ENCODE data around the gene IPCEF1. TPM values are rescaled to one million over a fixed set of nuclear protein-coding genes. Genes with fewer than 3 reads are reported as not detected.

Gene IPCEF1
- total RNA-seq, 1 donor from 2014 or later, result 2.0 TPM

GRCh38 chr6:154122195-154122925 lies 234.2 kb downstream of the IPCEF1 start:
- no peak overlapping the region for H3K27ac ChIP-seq
- H3K36me3 ChIP-seq, result no peaks in the 10 kb centered on the region
- H3K9me3 ChIP-seq, result no peaks in the 10 kb centered on the region
- no peaks in the 10 kb centered on the region for H3K27me3 ChIP-seq
- DNase-seq (ENCODE audit: extremely low spot score in 2 of 2), result no peak
- TF ChIP-seq POLR2AphosphoS5 (IDR thresholded peaks at IDR 0.05; ENCODE audit: insufficient read depth in 1 of 2, low read depth in 1 of 2), result no peak
- no peak for TF ChIP-seq POLR2A (IDR thresholded peaks at IDR 0.05)
- TF ChIP-seq, protein P1, sequence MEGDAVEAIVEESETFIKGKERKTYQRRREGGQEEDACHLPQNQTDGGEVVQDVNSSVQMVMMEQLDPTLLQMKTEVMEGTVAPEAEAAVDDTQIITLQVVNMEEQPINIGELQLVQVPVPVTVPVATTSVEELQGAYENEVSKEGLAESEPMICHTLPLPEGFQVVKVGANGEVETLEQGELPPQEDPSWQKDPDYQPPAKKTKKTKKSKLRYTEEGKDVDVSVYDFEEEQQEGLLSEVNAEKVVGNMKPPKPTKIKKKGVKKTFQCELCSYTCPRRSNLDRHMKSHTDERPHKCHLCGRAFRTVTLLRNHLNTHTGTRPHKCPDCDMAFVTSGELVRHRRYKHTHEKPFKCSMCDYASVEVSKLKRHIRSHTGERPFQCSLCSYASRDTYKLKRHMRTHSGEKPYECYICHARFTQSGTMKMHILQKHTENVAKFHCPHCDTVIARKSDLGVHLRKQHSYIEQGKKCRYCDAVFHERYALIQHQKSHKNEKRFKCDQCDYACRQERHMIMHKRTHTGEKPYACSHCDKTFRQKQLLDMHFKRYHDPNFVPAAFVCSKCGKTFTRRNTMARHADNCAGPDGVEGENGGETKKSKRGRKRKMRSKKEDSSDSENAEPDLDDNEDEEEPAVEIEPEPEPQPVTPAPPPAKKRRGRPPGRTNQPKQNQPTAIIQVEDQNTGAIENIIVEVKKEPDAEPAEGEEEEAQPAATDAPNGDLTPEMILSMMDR (IDR thresholded peaks at IDR 0.05), result no peak
- intact Hi-C loops (cut with DNase I), result no loop called here
- H3K4me3 ChIP-seq, result no peak overlapping the region
- no peaks in the 10 kb centered on the region for H3K4me1 ChIP-seq

GRCh38 chr6:154117485-154117884 lies 239.1 kb downstream of the IPCEF1 start:
- H3K4me1 ChIP-seq, result no peaks in the 10 kb centered on the region
- no peaks in the 10 kb centered on the region for H3K36me3 ChIP-seq
- TF ChIP-seq POLR2AphosphoS5 (IDR thresholded peaks at IDR 0.05; ENCODE audit: insufficient read depth in 1 of 2, low read depth in 1 of 2) (no peak), POLR2A (IDR thresholded peaks at IDR 0.05) (no peak)
- TF ChIP-seq, protein P1 (IDR thresholded peaks at IDR 0.05), result no peak
- intact Hi-C loops (cut with DNase I), result no loop called here
- DNase-seq (ENCODE audit: extremely low spot score in 2 of 2), result no peak
- no peaks in the 10 kb centered on the region for H3K27me3 ChIP-seq
- no peak overlapping the region for H3K4me3 ChIP-seq
- no peaks in the 10 kb centered on the region for H3K9me3 ChIP-seq
- H3K27ac ChIP-seq, result no peak overlapping the region

DNA sequence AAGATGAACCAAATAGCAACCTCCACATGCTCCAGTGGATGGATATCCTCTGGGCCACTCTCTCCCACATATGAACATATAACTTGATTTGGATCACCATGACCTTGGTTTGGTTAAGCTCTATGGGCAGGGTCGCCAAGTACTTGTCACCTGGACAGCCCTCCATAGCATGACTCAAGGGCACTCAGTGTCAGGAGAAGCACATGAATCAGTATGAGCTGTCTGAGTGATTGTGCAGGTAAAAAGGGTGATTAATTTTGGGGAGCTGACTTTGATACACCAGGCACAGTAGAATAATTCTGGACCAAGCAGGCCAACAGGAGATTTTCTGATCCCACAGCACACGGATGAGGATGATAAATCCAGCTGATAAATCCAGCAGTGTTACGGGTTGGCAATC lies 243.2 kb downstream of the IPCEF1 start:
- TF ChIP-seq, protein P1 (IDR thresholded peaks at IDR 0.05), result no peak
- TF ChIP-seq POLR2A (IDR thresholded peaks at IDR 0.05) (no peak), POLR2AphosphoS5 (IDR thresholded peaks at IDR 0.05; ENCODE audit: insufficient read depth in 1 of 2, low read depth in 1 of 2) (no peak)

GRCh38 chr6:154112181-154112809 lies 244.3 kb downstream of the IPCEF1 start:
- TF ChIP-seq, protein P1 (IDR thresholded peaks at IDR 0.05), result no peak
- TF ChIP-seq POLR2A (IDR thresholded peaks at IDR 0.05) (no peak), POLR2AphosphoS5 (IDR thresholded peaks at IDR 0.05; ENCODE audit: insufficient read depth in 1 of 2, low read depth in 1 of 2) (no peak)
- Histone ChIP-seq H3K27ac (no peak overlapping the region), H3K27me3 (no peaks in the 10 kb centered on the region), H3K4me1 (no peaks in the 10 kb centered on the region), H3K4me3 (no peak overlapping the region), H3K36me3 (no peaks in the 10 kb centered on the region), H3K9me3 (no peaks in the 10 kb centered on the region)
- intact Hi-C loops (cut with DNase I), result no loop called here
- DNase-seq (ENCODE audit: extremely low spot score in 2 of 2), result no peak

More for the DNA sequence above, 243.2 kb downstream of the IPCEF1 start:
- no peaks in the 10 kb centered on the region for H3K9me3 ChIP-seq
- intact Hi-C loops (cut with DNase I), result no loop called here
- H3K36me3 ChIP-seq, result no peaks in the 10 kb centered on the region
- DNase-seq (ENCODE audit: extremely low spot score in 2 of 2), result no peak
- no peaks in the 10 kb centered on the region for H3K27me3 ChIP-seq
- no peaks in the 10 kb centered on the region for H3K4me1 ChIP-seq
- H3K27ac ChIP-seq, result no peak overlapping the region
- no peak overlapping the region for H3K4me3 ChIP-seq

DNA sequence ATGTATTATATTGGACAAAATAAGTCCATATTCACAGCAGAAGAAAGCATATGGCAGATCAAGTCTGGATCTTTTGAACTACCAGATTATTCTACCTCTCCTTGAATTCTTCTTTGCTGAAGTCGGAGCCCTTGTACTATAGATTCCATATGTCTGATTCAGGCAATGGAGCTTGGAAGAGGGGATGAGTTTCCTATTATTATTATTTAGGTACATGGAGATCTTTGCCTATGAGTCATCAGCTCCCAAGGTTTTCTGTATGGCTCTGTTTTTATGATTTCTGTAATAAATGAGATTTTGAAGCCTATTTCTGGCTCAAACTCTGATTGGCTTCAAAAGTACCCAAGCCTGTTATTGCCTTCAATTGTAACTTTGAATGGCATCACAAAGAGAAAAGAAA lies 245.6 kb downstream of the IPCEF1 start:
- intact Hi-C loops (cut with DNase I), result no loop called here
- H3K4me1 ChIP-seq, result no peaks in the 10 kb centered on the region
- no peak overlapping the region for H3K27ac ChIP-seq
- DNase-seq (ENCODE audit: extremely low spot score in 2 of 2), result no peak
- H3K9me3 ChIP-seq, result no peaks in the 10 kb centered on the region
- H3K36me3 ChIP-seq, result no peaks in the 10 kb centered on the region
- H3K27me3 ChIP-seq, result no peaks in the 10 kb centered on the region
- TF ChIP-seq POLR2AphosphoS5 (IDR thresholded peaks at IDR 0.05; ENCODE audit: insufficient read depth in 1 of 2, low read depth in 1 of 2), result no peak
- TF ChIP-seq POLR2A (IDR thresholded peaks at IDR 0.05), result no peak
- TF ChIP-seq, protein P1 (IDR thresholded peaks at IDR 0.05), result no peak
- no peak overlapping the region for H3K4me3 ChIP-seq
